Measurements from ENCODE around the gene DNASE2. TPM values are rescaled to one million over a fixed set of nuclear protein-coding genes. Genes with fewer than 3 reads are reported as not detected.
A peak's percentile ranks its signal among the peaks of the same experiment; 100 is the strongest.

Gene DNASE2
- total RNA-seq, 1 experiment from 2014 or later, result 13.7 TPM

GRCh38 chr19:12886651-12886968, 5.4 kb upstream of the DNASE2 start:
- no peak for DNase-seq (ENCODE audit: low read depth)

- no peak for DNase-seq (ENCODE audit: low read depth)
These were observed 4.8 kb upstream of the DNASE2 start for GRCh38 chr19:12885749-12886650.

- DNase-seq (ENCODE audit: low read depth), result peak; percentile 55
These were observed 3.9 kb upstream of the DNASE2 start for GRCh38 chr19:12884926-12885748.

GRCh38 chr19:12884627-12884925, 3.3 kb upstream of the DNASE2 start:
- no peak for DNase-seq (ENCODE audit: low read depth)

- DNase-seq (ENCODE audit: low read depth), result no peak
These were observed 3.0 kb upstream of the DNASE2 start for GRCh38 chr19:12884202-12884601.

- DNase-seq (ENCODE audit: low read depth), result no peak
These were observed 1.3 kb upstream of the DNASE2 start for GRCh38 chr19:12882589-12882988.

GRCh38 chr19:12880551-12881171, 588 bp downstream of the DNASE2 start:
- peak; percentile 34 for DNase-seq (ENCODE audit: low read depth)

GRCh38 chr19:12875086-12875485, 6.2 kb downstream of the DNASE2 start:
- DNase-seq (ENCODE audit: low read depth), result no peak

- DNase-seq (ENCODE audit: low read depth), result no peak
These were observed 7.1 kb downstream of the DNASE2 start for GRCh38 chr19:12873891-12874745.

- DNase-seq (ENCODE audit: low read depth), result no peak
These were observed 8.0 kb downstream of the DNASE2 start for GRCh38 chr19:12872941-12873890.

GRCh38 chr19:12872255-12872654, 9.0 kb downstream of the DNASE2 start:
- DNase-seq (ENCODE audit: low read depth), result no peak

- no peak for DNase-seq (ENCODE audit: low read depth)
These were observed 9.6 kb downstream of the DNASE2 start for GRCh38 chr19:12871681-12872080.

GRCh38 chr19:12868540-12869112, 12.6 kb downstream of the DNASE2 start:
- DNase-seq (ENCODE audit: low read depth), result peak; percentile 39

GRCh38 chr19:12867120-12868099, 13.8 kb downstream of the DNASE2 start:
- peak; percentile 81 for DNase-seq (ENCODE audit: low read depth)

GRCh38 chr19:12866416-12867119, 14.7 kb downstream of the DNASE2 start:
- DNase-seq (ENCODE audit: low read depth), result no peak

GRCh38 chr19:12865746-12866415, 15.4 kb downstream of the DNASE2 start:
- no peak for DNase-seq (ENCODE audit: low read depth)

All from Daoy (cell line).